ENCODE results near the gene PLXDC2.

- no peak for TF ChIP-seq CTCF (conservative IDR thresholded peaks at IDR 0.05; ENCODE audit: low read depth, low read length)
- TF ChIP-seq EZH2phosphoT487 (IDR thresholded peaks at IDR 0.05; ENCODE audit: borderline replicate concordance, low read length) = no peak
- TF ChIP-seq EZH2 (IDR thresholded peaks at IDR 0.05; ENCODE audit: low read length, unreplicated experiment) = no peak
Observed at GRCh38 chr10:20327954-20328353, 511.7 kb downstream of the PLXDC2 start.
